GM20000 (cell line): ENCODE measurements around the gene SEMA4D.

Experiments used
- DNase-seq: peaks from one replicate; pipeline ENCODE4 v3.0.0; 2012; ENCODE audit warnings: low spot score
- CTCF ChIP-seq: IDR thresholded peaks from 2 replicates; pipeline ENCODE4 v1.5.1; 2012; ENCODE audit warnings: mild to moderate bottlenecking, control low read depth; ENCODE audit errors: extremely low read depth, missing control alignments

SEMA4D gene

GRCh38 chr9:89368978-89369377, 128.9 kb downstream of the SEMA4D start:
- TF ChIP-seq CTCF, result no peak
- DNase-seq, result no peak

- TF ChIP-seq CTCF, result no peak
- no peak for DNase-seq
These were observed 129.4 kb downstream of the SEMA4D start for GRCh38 chr9:89368550-89368949.

GRCh38 chr9:89367726-89368437, 130.0 kb downstream of the SEMA4D start:
- DNase-seq, result no peak
- no peak for TF ChIP-seq CTCF

- TF ChIP-seq CTCF, result no peak
- DNase-seq, result no peak
These were observed 130.6 kb downstream of the SEMA4D start for GRCh38 chr9:89367281-89367680.

GRCh38 chr9:89366711-89367110, 131.2 kb downstream of the SEMA4D start:
- no peak for DNase-seq
- TF ChIP-seq CTCF, result no peak

GRCh38 chr9:89365532-89365912, 132.4 kb downstream of the SEMA4D start:
- no peak for TF ChIP-seq CTCF

GRCh38 chr9:89364666-89365531, 133.0 kb downstream of the SEMA4D start:
- no peak for DNase-seq
- no peak for TF ChIP-seq CTCF

More at GRCh38 chr9:89365532-89365912, 132.4 kb downstream of the SEMA4D start:
- DNase-seq, result no peak
